ACHN (cell line): ENCODE results near the gene RRP9.
A peak's percentile ranks its signal among the peaks of the same experiment; 100 is the strongest.
"Not testable (repeated sequence)": the region's sequence is repeated elsewhere in the genome, so short reads cannot be mapped to it uniquely, and the experiment has no call there.

Source experiments
- DNase-seq: peaks from one replicate; pipeline ENCODE4 v3.0.0-alpha.2; 2015
- in situ Hi-C: cut with HindIII; loops from 2 replicates; pipeline ENCODE4 v1.10.0; 2017; ENCODE audit warnings: low sequenced_read_pairs, low pct_ligation_motif_present, low pct_unique_long_range_greater_than_20kb

RRP9 gene

DNA sequence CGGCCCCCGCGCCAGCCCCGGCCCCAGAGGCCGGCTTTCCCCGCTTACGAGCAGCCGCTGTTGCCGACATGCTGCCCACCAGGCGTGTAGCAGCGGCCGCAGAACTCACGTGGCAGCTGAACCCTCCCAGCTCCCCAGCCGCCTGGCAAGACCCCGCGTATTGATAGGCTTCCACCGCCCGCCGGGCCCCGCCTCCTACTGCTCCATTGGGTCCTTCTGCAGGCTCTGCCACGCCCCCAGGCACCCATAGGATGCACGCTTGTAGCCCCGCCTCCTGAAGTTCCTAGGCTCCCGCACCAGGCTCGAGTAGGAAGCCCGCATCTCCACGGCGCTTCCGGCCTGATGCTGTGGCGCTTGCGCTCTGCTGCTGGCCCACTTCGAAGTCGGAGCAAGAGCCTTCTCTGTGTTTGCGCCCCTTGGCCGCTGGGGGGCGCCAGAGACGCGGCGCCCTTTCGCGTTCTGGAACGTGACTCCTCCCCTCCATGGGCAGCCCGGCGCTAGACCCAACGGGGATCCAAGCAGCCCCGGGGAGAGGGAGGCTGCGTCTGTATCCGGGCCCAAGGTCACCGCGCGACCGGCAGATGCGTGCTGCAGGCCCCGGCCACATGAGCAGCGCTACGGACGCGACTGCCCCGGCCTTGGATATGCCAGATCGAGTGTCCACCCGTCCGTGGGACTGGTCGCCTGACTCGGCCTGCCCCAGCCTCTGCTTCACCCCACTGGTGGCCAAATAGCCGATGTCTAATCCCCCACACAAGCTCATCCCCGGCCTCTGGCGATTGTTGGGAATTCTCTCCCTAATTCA is at the start of gene RRP9, which contains the start of gene PARP3:
RRP9 (minus strand) TSS at position 107 of the 805 bp plus-strand sequence; CDS start at position 70, 37 bp downstream.
PARP3 (plus strand) TSS at position 566 of the 805 bp plus-strand sequence. CDS start 993 bp downstream, outside the sequence.
- in situ Hi-C loops, result no loop called here
- peak; percentile 99 for DNase-seq

GRCh38 chr3:51990501-51990971 is 48.8 kb upstream of the RRP9 start:
- DNase-seq, in situ Hi-C loops: not testable (repeated sequence)

DNA sequence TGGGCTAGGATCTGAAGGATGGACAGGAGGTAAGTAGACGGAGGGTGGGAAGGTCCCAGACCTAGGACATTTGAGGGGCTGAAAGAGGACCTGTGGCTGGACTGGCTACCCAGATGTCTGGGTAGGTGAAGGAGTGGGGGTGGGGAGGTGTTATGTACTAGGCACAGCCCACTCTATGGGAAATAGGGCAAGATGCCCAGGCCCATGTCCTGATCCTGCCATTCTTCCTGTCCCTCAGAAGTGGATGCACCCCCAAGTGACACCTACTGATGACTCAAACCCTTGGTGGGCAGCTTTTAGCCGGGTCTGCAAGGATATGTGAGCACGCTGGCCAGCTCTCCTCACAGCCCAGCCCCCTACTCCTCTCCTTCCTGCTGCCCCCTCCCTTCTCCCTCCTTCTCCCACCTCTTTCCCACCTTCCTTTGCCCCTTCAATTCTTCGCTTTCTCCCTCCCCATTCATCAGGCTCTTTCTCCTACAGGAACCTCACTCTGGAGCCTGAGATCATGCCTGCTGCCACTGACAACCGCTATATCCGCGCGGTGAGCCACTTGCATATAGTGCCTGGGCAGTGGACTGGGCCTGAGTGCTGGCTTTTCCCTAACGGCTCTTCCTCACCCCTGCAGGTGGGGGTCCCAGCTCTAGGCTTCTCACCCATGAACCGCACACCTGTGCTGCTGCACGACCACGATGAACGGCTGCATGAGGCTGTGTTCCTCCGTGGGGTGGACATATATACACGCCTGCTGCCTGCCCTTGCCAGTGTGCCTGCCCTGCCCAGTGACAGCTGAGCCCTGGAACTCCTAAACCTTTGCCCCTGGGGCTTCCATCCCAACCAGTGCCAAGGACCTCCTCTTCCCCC is 46.8 kb upstream of the RRP9 start:
- in situ Hi-C loops, result no loop called here
- no peak for DNase-seq

GRCh38 chr3:51987568-51987967 is 45.9 kb upstream of the RRP9 start:
- DNase-seq, result no peak
- in situ Hi-C loops, result no loop called here

GRCh38 chr3:51986010-51986947 is 44.6 kb upstream of the RRP9 start:
- DNase-seq, result no peak
- in situ Hi-C loops, result no loop called here

DNA sequence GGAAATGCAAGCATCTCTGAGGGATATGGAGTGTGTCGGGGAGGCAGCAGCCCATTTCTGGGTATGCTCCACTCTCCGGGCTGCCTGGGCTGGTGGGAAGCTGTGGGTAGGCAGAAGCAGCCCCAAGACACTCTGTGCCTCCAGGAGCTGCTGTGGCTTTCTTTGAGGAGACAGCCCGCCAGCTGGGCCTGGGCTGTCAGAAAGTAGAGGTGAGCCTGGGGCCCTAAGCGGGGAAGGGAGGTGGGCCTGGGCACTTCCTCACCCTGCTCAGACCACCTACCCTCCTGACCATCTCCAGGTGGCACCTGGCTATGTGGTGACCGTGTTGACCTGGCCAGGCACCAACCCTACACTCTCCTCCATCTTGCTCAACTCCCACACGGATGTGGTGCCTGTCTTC is 43.4 kb upstream of the RRP9 start:
- in situ Hi-C loops, result no loop called here
- DNase-seq, result no peak

DNA sequence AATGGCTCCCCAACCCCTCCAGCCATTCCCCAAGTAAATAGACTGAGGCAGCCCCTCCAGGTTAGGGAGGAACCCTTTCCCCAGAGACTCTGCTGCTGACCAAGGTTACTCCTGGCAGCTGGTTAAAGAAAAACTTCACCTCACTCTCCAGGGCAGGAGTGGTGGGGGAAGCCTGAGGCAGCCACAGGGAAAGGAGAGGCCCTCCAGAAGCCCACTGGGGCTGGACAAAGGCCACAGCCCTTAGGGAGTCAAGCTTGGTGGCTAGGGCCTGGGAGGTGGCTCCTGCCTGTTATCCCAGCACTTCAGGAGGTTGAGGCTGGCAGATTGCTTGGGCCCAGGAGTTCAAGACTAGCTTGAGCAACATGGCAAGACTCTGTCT is 42.6 kb upstream of the RRP9 start:
- no peak for DNase-seq
- in situ Hi-C loops, result no loop called here

- in situ Hi-C loops, result no loop called here
- no peak for DNase-seq
Measured at GRCh38 chr3:51983578-51984268, 42.0 kb upstream of the RRP9 start.

DNA sequence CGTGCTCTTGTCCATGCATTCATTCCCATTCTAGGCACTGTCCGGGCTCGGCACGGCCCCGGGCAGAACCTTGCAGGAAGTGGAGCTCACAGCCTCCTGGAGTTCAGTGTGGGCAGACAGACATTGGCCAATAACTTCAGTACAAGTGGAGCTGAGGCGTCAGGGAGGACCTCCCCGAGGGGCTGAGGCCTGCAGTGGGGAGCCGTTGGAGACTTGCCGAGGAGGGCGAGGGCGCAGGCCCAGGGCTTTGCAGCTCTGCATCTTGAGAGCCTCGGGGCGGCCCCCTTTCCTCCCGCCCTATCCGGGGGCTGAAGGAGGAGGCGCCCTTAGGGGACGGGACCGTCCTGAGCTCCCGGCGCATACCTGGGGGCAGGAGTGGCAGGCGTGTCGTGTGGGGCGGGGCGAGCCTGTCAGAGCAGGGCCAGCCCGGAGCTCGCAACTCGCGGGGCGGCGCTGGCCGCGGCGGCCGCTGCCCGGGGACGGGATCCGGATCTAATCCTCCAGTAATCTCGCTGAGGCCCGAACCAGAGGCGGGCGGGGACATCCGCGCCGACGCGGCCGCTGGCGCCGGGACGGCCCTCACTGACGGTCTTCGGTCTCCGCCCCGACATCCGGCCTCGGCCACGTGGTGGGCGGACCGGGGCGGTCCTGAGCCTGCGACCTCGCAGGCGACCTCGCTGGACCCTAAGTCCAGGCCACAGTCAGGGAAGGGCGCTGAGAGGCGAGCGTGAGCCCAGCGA is 41.3 kb upstream of the RRP9 start, which contains the start of gene ACY1:
ACY1 (plus strand) TSS at position 698 of the 740 bp plus-strand sequence. CDS start 530 bp downstream, outside the sequence.
- in situ Hi-C loops, result no loop called here
- peak; percentile 89 for DNase-seq

DNA sequence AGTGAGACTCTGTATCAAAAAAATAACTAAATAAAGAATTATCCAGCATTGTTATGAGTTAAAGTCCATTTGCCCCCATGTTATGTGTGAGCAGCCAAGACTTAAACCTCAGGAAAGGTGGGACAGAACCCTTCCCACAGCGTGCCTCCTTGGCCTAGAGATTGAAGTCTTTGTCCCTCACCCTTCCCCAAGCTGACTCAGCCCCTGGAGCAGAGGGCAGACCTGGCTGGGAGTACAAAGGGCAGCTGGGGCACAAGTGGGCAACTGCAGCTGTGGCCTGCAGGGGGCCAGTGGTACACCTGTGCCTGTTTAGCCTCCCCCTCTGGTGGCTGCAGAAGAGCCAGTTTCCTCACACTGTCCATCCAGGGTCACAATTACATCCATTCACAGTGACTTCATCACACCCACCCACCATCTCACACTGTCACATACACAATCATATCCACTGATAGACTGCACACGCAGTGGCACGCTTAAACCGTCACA is 40.7 kb upstream of the RRP9 start:
- in situ Hi-C loops, result no loop called here
- peak; percentile 78 for DNase-seq

DNA sequence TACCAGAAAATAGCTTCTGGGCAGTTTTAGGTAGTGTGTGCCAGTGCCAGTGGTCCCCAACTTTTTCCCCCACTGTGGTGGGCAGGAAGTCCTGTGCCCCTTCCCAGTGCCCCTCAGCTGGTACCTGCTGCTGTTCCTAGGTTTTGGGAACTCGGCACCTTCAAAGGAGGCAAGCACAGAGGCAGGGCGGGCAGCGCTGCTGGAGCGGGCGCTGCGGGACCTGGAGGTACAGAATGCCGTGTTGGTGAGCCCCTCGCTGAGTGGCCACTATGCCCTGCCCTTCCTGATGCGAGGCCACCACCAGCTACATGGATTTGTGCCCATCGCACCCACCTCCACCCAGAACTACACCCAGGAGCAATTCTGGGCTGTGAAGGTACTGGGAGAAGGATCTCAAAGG is 38.5 kb upstream of the RRP9 start:
- in situ Hi-C loops, result no loop called here
- DNase-seq, result no peak

GRCh38 chr3:51978143-51978502 is 36.4 kb upstream of the RRP9 start:
- in situ Hi-C loops, result no loop called here

DNA sequence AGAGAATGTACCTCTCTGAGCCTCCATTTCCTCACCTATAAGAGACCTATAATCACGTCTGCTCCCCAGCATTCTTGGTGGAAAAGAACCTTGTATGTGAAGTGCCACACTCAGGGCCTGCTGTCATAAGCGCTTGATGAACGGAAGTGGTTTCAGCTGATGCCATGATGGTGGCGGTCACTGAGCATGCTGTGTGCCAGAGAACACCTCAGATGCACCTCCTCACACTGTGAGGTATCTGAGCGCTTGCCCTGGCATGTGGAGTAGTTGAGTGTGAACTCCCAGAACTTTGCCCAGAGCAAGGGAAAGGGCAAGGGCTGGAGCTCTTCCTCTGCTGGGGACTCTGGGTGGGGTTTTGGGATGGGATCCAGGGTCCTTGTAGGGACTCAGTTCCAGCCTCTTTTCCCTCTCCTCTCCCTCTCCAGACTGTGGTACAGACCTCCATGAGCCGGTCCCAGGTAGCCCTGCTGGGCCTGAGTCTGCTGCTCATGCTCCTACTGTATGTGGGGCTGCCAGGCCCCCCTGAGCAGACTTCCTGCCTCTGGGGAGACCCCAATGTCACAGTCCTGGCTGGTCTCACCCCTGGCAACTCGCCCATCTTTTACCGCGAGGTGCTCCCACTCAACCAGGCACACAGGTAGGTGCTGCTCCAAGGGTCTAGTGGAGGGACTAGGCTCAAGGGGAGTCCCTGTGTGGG is 35.9 kb upstream of the RRP9 start:
- in situ Hi-C loops, result no loop called here
- DNase-seq, result no peak

More at GRCh38 chr3:51978143-51978502, 36.4 kb upstream of the RRP9 start:
- DNase-seq, result no peak

GRCh38 chr3:51975852-51976549 is 34.3 kb upstream of the RRP9 start:
- DNase-seq, result peak; percentile 54
- in situ Hi-C loops, result no loop called here

- in situ Hi-C loops, result no loop called here
Measured at GRCh38 chr3:51974963-51975851, 33.5 kb upstream of the RRP9 start, which contains the start of gene ABHD14A. TSS of gene ABHD14A (plus strand) at chr3:51975064. CDS start at chr3:51975136, 72 bp downstream.

More at GRCh38 chr3:51974963-51975851, 33.5 kb upstream of the RRP9 start, which contains the start of gene ABHD14A:
- DNase-seq, result peak; percentile 74
